IPS-18a (cell line): ENCODE data around the gene SORD.
"Not testable (repeated sequence)": the region's sequence is repeated elsewhere in the genome, so short reads cannot be mapped to it uniquely, and the experiment has no call there.

Source experiments
- H3K27ac ChIP-seq: one replicate; pipeline ENCODE4 v1.5.1; 2013; ENCODE audit warnings: low read length
- H3K27me3 ChIP-seq: one replicate; pipeline ENCODE4 v1.6.1; 2013; ENCODE audit warnings: mild to moderate bottlenecking, low read length; ENCODE audit not compliant: control insufficient read depth, insufficient read depth
- H3K36me3 ChIP-seq: one replicate; pipeline ENCODE4 v1.6.1; 2013; ENCODE audit warnings: low read depth, low read length; ENCODE audit not compliant: control insufficient read depth
- H3K4me1 ChIP-seq: one replicate; pipeline ENCODE4 v1.6.1; 2013; ENCODE audit warnings: low read depth, low read length; ENCODE audit not compliant: control insufficient read depth
- H3K4me3 ChIP-seq: one replicate; pipeline ENCODE4 v1.5.1; 2013; ENCODE audit warnings: low read length
- H3K9ac ChIP-seq: one replicate; pipeline ENCODE4 v1.6.1; 2013; ENCODE audit warnings: mild to moderate bottlenecking, low read length, moderate library complexity
- H3K9me3 ChIP-seq: one replicate; pipeline ENCODE4 v1.6.1; 2013; ENCODE audit warnings: low read depth, low read length; ENCODE audit not compliant: control insufficient read depth

Gene SORD

GRCh38 chr15:45042859-45043258 is 19.9 kb downstream of the SORD start:
- not testable (repeated sequence) for H3K36me3 ChIP-seq, H3K27me3 ChIP-seq, H3K9me3 ChIP-seq, H3K9ac ChIP-seq, H3K4me1 ChIP-seq, H3K27ac ChIP-seq, H3K4me3 ChIP-seq

- not testable (repeated sequence) for H3K27ac ChIP-seq, H3K4me3 ChIP-seq, H3K9ac ChIP-seq, H3K27me3 ChIP-seq, H3K4me1 ChIP-seq, H3K9me3 ChIP-seq
- H3K36me3 ChIP-seq: peaks cover 13% of the 10 kb centered on the region
These were observed 21.3 kb downstream of the SORD start for GRCh38 chr15:45044270-45044669.

DNA sequence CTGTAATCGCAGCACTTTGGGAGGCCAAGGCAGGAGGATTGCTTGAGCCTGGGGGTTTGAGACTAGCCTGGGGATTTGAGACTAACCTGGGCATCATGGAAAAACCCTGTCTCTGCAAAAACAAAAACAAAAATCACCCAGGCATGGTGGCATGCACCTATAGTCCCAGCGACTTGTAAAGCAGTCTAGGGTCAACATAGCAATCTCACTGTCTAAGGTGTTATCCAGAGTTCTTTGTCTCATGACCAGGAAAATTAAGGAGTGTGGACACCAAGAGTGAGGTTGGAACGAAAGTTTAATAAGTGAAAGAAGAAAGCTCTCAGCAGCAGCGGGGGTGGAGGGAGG is 25.4 kb downstream of the SORD start:
- peaks cover 19% of the 10 kb centered on the region for H3K9me3 ChIP-seq
- H3K4me1 ChIP-seq, H3K4me3 ChIP-seq, H3K27me3 ChIP-seq, H3K27ac ChIP-seq, H3K9ac ChIP-seq: not testable (repeated sequence)
- H3K36me3 ChIP-seq: peaks cover 23% of the 10 kb centered on the region

- no peak overlapping the region for H3K4me3 ChIP-seq
- H3K9ac ChIP-seq: no peak overlapping the region
- no peaks in the 10 kb centered on the region for H3K27me3 ChIP-seq
- no peaks in the 10 kb centered on the region for H3K4me1 ChIP-seq
- no peak overlapping the region for H3K27ac ChIP-seq
- peaks cover 19% of the 10 kb centered on the region for H3K9me3 ChIP-seq
- peaks cover 23% of the 10 kb centered on the region for H3K36me3 ChIP-seq
These were observed 26.0 kb downstream of the SORD start for GRCh38 chr15:45048794-45049631.

DNA sequence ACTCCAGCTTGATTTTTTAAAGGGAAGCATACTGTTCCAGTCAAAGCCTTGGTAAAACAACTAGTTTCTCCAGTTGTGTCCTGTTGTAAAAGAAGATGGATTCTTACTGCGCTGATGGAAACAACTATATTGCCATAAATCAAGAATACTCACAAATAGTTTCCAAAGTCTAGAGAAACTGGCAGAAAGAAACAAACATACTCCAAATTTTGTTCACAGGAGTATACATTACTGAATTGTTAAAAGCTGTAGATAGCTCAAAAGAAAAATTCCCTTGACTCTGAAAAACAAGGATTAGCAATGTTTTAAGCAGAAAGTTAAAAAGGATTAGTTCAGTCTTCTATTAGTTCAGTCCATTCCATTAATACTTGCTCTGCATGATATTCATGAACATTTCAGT is 27.6 kb downstream of the SORD start:
- H3K9me3 ChIP-seq: peaks cover 19% of the 10 kb centered on the region
- H3K9ac ChIP-seq: no peak overlapping the region
- H3K4me1 ChIP-seq: no peaks in the 10 kb centered on the region
- no peak overlapping the region for H3K4me3 ChIP-seq
- H3K36me3 ChIP-seq: peaks cover 23% of the 10 kb centered on the region
- no peaks in the 10 kb centered on the region for H3K27me3 ChIP-seq
- no peak overlapping the region for H3K27ac ChIP-seq

- Histone ChIP-seq H3K9me3 (peaks cover 19% of the 10 kb centered on the region), H3K36me3 (peaks cover 19% of the 10 kb centered on the region)
- not testable (repeated sequence) for H3K4me1 ChIP-seq, H3K9ac ChIP-seq, H3K27ac ChIP-seq, H3K4me3 ChIP-seq, H3K27me3 ChIP-seq
These were observed 29.7 kb downstream of the SORD start for GRCh38 chr15:45052676-45053075.

GRCh38 chr15:45058690-45059675 is 36.0 kb downstream of the SORD start:
- H3K27ac ChIP-seq, H3K27me3 ChIP-seq, H3K36me3 ChIP-seq: not testable (repeated sequence)

GRCh38 chr15:45062301-45062700 is 39.3 kb downstream of the SORD start:
- not testable (repeated sequence) for H3K36me3 ChIP-seq, H3K27ac ChIP-seq, H3K4me3 ChIP-seq, H3K27me3 ChIP-seq, H3K9ac ChIP-seq, H3K4me1 ChIP-seq, H3K9me3 ChIP-seq

More at GRCh38 chr15:45058690-45059675, 36.0 kb downstream of the SORD start:
- H3K4me3 ChIP-seq, H3K4me1 ChIP-seq, H3K9ac ChIP-seq, H3K9me3 ChIP-seq: not testable (repeated sequence)

DNA sequence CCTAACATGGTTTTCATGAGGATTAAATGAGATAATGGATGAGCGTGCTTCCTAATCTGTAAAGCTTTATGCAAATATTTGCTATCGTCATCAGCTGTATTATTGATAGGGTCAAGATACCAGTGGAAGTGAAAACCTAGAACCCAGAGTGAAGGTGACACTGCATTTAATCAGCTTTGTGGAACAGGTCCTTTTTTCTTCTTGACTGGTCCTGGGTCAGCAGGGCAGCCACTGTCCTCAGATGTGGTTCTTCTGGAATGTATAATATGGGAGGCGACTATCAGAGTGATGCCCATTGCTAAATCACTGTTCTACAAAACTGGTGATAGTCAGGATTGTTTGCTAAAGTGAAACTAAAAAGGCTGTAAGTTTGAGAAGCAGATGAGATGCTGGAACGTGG is 41.4 kb downstream of the SORD start:
- H3K36me3 ChIP-seq: peaks cover 5% of the 10 kb centered on the region
- H3K9ac ChIP-seq: no peak overlapping the region
- no peak overlapping the region for H3K4me3 ChIP-seq
- H3K27me3 ChIP-seq: no peaks in the 10 kb centered on the region
- H3K4me1 ChIP-seq: no peaks in the 10 kb centered on the region
- H3K9me3 ChIP-seq: no peaks in the 10 kb centered on the region
- H3K27ac ChIP-seq: no peak overlapping the region

- not testable (repeated sequence) for H3K4me3 ChIP-seq, H3K27ac ChIP-seq, H3K9me3 ChIP-seq, H3K4me1 ChIP-seq, H3K27me3 ChIP-seq, H3K9ac ChIP-seq
- peaks cover 13% of the 10 kb centered on the region for H3K36me3 ChIP-seq
These were observed 47.0 kb downstream of the SORD start for GRCh38 chr15:45069942-45070360.

DNA sequence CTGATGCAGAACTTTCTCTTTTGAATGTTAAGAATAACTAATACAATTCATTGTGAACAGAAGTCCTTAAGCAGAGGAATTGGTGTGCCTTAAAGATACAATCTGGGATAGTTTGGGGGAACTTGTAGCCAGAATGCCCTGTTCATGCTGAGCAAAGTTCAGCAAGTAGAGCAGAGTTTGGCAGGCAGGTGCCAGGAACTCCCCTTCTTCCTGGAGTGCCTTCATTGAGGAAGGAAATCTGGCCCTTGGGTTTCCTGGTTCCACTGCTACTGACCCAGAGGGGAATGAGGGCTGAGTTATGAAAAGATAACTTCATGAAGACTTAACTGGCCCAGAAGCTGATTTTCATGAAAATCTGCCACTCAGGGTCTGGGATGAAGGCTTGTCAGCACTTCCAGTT is 50.6 kb downstream of the SORD start:
- not testable (repeated sequence) for H3K27ac ChIP-seq, H3K27me3 ChIP-seq, H3K9me3 ChIP-seq, H3K4me3 ChIP-seq, H3K9ac ChIP-seq, H3K4me1 ChIP-seq
- H3K36me3 ChIP-seq: peaks cover 13% of the 10 kb centered on the region
